ENCODE data around the gene FLT3. TPM values are rescaled to one million over a fixed set of nuclear protein-coding genes. Genes with fewer than 3 reads are reported as not detected.

The FLT3 gene
- total and polyA plus RNA-seq, 2 donors (not counting 1 experiment from before 2014, with no cell fraction given): 0.13 to 0.42 TPM

DNA sequence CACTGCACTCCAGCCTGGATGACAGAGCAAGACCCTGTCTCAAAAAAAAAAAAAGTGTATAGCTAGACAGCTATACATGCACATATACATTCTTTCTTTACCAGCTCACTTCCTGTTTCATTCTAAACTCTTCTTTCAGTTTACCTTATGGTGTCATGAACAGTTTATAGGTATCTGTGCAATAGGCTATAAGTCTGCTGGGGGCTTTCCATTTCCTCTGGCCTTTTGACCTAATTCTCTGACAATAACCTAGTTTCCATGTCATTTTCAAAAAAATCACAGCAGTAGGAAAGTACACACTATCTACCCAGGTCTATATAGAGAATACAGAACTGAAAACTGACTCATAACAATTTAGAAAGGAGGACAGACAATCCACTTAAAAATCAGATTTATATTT lies 87.5 kb downstream of the FLT3 start:
- peaks cover 2 to 12% of the 10 kb centered on the region in 2 donors for H3K4me1 ChIP-seq (ENCODE audit: control insufficient read depth in 2 of 2, insufficient read depth in 2 of 2, low read length in 2 of 2)
- H2AFZ ChIP-seq (ENCODE audit: insufficient read depth, low read depth, low read length, poor library complexity, severe bottlenecking): no peak overlapping the region
- no peaks in the 10 kb centered on the region for H4K20me1 ChIP-seq (ENCODE audit: control insufficient read depth, insufficient read depth, low read length, poor library complexity, severe bottlenecking)
- H3K9ac ChIP-seq (ENCODE audit: low read length): no peak overlapping the region
- no peak overlapping the region for H3K27ac Mint-ChIP-seq
- H3K27ac ChIP-seq (ENCODE audit: low read length in 2 of 2): no peak overlapping the region
- H3K4me1 Mint-ChIP-seq: peaks cover 12% of the 10 kb centered on the region
- POLR2A ChIA-PET: no interaction called here
- no peaks in the 10 kb centered on the region for H3K27me3 ChIP-seq (replicated peaks in 1 of 4; ENCODE audit: control extremely low read depth in 1 of 4, control insufficient read depth in 3 of 4, insufficient read depth in 4 of 4, low read length in 3 of 4)
- intact Hi-C loops (cut with micrococcal nuclease): loop anchor here (5.0 kb wide), 1 partner anchor 34 kb away; no protein-coding TSS in a partner anchor
- CTCF ChIA-PET: interaction anchor here (1.1 to 1.2 kb wide), 2 partner anchors 23 to 29 kb away, joined by 3 read pairs; no protein-coding TSS in a partner anchor
- TF ChIP-seq EZH2 (IDR thresholded peaks at IDR 0.05; ENCODE audit: borderline replicate concordance, insufficient read depth, low read depth, low read length, poor library complexity, severe bottlenecking) (no peak), CTCF (IDR thresholded peaks at IDR 0.05) (no peak)
- H3K9me3 Mint-ChIP-seq (ENCODE audit: insufficient read depth): no peaks in the 10 kb centered on the region
- H3K4me2 ChIP-seq (replicated peaks; ENCODE audit: low read depth, low read length, poor library complexity, severe bottlenecking): no peak overlapping the region
- H3K79me2 ChIP-seq (ENCODE audit: control insufficient read depth, insufficient read depth, low read length): no peaks in the 10 kb centered on the region
- H3K4me3 Mint-ChIP-seq: no peak overlapping the region
- H3K4me3 ChIP-seq (ENCODE audit: control extremely low read depth in 1 of 5, extremely low read depth in 1 of 5, insufficient read depth in 1 of 5, low read depth in 2 of 5, low read length in 4 of 5): no peak overlapping the region
- H3K27me3 Mint-ChIP-seq: no peaks in the 10 kb centered on the region
- DNase-seq (peak; percentile 38), ATAC-seq (ENCODE audit: low read depth) (peak; percentile 56)
- H3K9me3 ChIP-seq (ENCODE audit: control extremely low read depth in 1 of 3, control insufficient read depth in 2 of 3, insufficient read depth in 1 of 3, low read length in 2 of 3): peaks cover 0 to 3% (median 0%) of the 10 kb centered on the region in 3 donors
- no peaks in the 10 kb centered on the region for H3K36me3 ChIP-seq (replicated peaks in 1 of 2; ENCODE audit: control extremely low read depth in 1 of 2, control insufficient read depth in 1 of 2, extremely low read depth in 1 of 2, insufficient read depth in 2 of 2, low read length in 1 of 2)

DNA sequence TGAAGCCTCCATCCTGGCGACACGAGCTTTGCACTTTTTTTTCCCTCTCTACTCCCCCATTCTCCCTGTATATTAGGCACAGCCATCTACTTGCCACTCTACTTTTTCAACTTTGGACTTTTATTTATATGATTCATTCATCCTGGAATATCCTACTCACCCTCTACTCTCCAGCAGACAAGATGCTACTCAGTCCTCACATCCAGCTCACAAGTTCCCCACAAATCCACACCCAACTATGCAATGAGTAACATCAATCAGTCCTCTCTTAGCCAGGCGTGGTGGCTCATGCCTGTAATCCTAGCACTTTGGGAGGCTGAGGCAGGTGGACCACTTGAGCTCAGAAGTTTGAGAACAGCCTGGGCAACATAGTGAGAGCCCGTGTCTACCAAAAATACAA lies 88.0 kb downstream of the FLT3 start:
- 100% methylated on average over 3 of the region's 4 CpGs for WGBS (ENCODE audit: insufficient coverage)
- H3K9me3 Mint-ChIP-seq (ENCODE audit: insufficient read depth): no peaks in the 10 kb centered on the region
- POLR2A ChIA-PET: no interaction called here

More for the DNA sequence above, 88.0 kb downstream of the FLT3 start:
- Histone ChIP-seq H2AFZ (ENCODE audit: insufficient read depth, low read depth, low read length, poor library complexity, severe bottlenecking) (no peak overlapping the region), H3K9ac (ENCODE audit: low read length) (no peak overlapping the region), H3K9me3 (ENCODE audit: control extremely low read depth in 1 of 3, control insufficient read depth in 2 of 3, insufficient read depth in 1 of 3, low read length in 2 of 3) (peaks cover 0 to 3% (median 0%) of the 10 kb centered on the region in 3 donors), H3K4me3 (ENCODE audit: control extremely low read depth in 1 of 5, extremely low read depth in 1 of 5, insufficient read depth in 1 of 5, low read depth in 2 of 5, low read length in 4 of 5) (no peak overlapping the region), H3K36me3 (replicated peaks in 1 of 2; ENCODE audit: control extremely low read depth in 1 of 2, control insufficient read depth in 1 of 2, extremely low read depth in 1 of 2, insufficient read depth in 2 of 2, low read length in 1 of 2) (no peaks in the 10 kb centered on the region), H3K79me2 (ENCODE audit: control insufficient read depth, insufficient read depth, low read length) (no peaks in the 10 kb centered on the region), H3K4me2 (replicated peaks; ENCODE audit: low read depth, low read length, poor library complexity, severe bottlenecking) (no peak overlapping the region), H4K20me1 (ENCODE audit: control insufficient read depth, insufficient read depth, low read length, poor library complexity, severe bottlenecking) (no peaks in the 10 kb centered on the region), H3K27ac (ENCODE audit: low read length in 2 of 2) (no peak overlapping the region), H3K4me1 (ENCODE audit: control insufficient read depth in 2 of 2, insufficient read depth in 2 of 2, low read length in 2 of 2) (peaks cover 2 to 12% of the 10 kb centered on the region in 2 donors), H3K27me3 (replicated peaks in 1 of 4; ENCODE audit: control extremely low read depth in 1 of 4, control insufficient read depth in 3 of 4, insufficient read depth in 4 of 4, low read length in 3 of 4) (no peaks in the 10 kb centered on the region)
- H3K4me3 Mint-ChIP-seq: no peak overlapping the region
- no peak for DNase-seq
- TF ChIP-seq EZH2 (IDR thresholded peaks at IDR 0.05; ENCODE audit: borderline replicate concordance, insufficient read depth, low read depth, low read length, poor library complexity, severe bottlenecking) (no peak), CTCF (IDR thresholded peaks at IDR 0.05) (no peak)
- no peak for ATAC-seq (ENCODE audit: low read depth)
- intact Hi-C loops (cut with micrococcal nuclease): loop anchor here (5.0 kb wide), 1 partner anchor 35 kb away; no protein-coding TSS in a partner anchor
- CTCF ChIA-PET: interaction anchor here (0.6 to 1.2 kb wide), 4 partner anchors 22 to 637 kb away, joined by 3 to 4 read pairs (median 3); no protein-coding TSS in a partner anchor
- no peaks in the 10 kb centered on the region for H3K27me3 Mint-ChIP-seq
- H3K27ac Mint-ChIP-seq: peak overlapping the region; percentile 3
- peaks cover 12% of the 10 kb centered on the region for H3K4me1 Mint-ChIP-seq
